Measurements from ENCODE around the gene SUSD6.

SUSD6 gene

GRCh38 chr14:69675245-69675583, 63.8 kb downstream of the SUSD6 start:
- DNase-seq, result no peak

GRCh38 chr14:69675877-69676416, 64.6 kb downstream of the SUSD6 start:
- no peak for DNase-seq

DNA sequence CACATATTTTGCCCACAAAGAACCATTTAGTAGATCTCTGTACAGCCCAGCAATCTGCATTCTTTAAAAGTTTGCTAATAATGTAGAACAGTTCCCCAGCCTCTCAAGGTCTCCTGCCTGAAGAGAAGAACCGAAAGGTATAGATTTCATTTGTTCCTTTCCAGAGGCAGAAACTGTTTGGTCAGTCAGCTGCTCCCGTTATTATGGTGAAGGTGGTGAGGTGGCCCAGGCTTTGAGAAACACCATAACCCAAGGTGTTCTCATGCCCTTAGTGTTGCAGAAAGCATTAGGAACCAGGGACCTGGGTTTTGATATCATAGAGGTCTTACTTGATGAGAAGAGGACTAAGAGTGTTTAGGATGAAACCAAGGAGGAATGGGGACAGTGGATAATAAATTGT, 65.3 kb downstream of the SUSD6 start:
- DNase-seq, result no peak

- DNase-seq, result no peak
Measured at GRCh38 chr14:69680297-69680696, 68.9 kb downstream of the SUSD6 start.

DNA sequence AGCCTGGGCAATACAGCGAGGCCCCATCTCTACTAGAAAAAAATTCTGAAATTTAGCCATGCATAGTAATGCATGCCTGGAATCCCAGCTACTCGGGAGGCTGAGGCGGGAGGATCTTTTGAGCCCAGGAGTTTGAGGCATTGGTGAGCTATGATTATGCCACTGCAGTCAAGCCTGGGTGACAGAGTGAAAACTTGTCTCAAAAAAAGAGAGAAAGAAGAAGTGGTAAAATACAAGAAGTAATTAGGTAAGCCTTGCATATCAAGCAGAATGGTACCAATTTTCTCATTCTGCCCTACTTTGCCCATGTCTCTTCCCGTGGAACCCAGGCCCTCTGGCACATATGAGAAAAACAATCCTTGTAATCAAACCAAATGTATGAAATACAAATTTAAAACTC, 70.7 kb downstream of the SUSD6 start:
- DNase-seq, result no peak

GRCh38 chr14:69682621-69683263, 71.3 kb downstream of the SUSD6 start:
- DNase-seq, result no peak

DNA sequence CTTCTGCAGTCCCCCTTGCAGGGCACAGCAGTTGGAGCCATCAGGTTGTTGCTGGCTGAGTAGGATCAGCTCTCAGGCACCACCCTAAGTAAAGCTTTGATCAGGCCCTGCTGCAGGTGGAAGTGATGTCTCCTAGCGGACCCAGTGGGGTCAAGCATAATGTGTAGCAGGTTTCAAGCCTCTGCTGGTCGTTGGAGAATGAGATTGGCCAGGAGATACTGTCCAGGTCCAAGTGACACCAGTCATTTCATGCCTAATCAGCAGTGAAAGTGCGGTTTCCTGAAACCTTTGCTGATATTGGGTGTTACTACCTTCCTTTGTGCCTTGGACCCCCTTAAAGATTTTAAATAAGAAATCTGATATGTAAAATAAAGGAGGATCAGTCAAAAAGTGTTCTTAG, 72.6 kb downstream of the SUSD6 start:
- DNase-seq, result no peak

- DNase-seq, result no peak
Measured at GRCh38 chr14:69684461-69685217, 73.2 kb downstream of the SUSD6 start.

GRCh38 chr14:69685218-69685616, 73.8 kb downstream of the SUSD6 start:
- no peak for DNase-seq

GRCh38 chr14:69685716-69686115, 74.3 kb downstream of the SUSD6 start:
- DNase-seq, result peak; percentile 75

- DNase-seq, result no peak
Measured at GRCh38 chr14:69687606-69688298, 76.4 kb downstream of the SUSD6 start.

DNA sequence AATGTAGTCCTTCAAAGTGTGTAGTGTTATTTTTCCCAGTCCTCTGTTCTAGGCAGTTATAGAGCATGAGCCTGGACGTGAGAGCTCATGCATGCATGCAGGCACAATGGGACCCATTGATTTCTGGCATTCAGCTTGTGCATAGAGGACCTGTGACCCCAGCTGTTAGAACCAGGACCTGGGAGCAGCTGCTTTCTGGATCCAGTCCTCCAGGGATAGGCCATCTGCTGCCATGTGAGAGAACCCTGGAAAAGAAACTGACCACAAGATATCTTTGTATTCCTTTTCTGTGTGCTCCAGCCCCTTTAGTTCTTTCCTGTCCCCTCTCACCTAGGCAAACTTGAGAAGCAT, 76.9 kb downstream of the SUSD6 start:
- no peak for DNase-seq

- no peak for DNase-seq
Measured at GRCh38 chr14:69690042-69690441, 78.6 kb downstream of the SUSD6 start.

DNA sequence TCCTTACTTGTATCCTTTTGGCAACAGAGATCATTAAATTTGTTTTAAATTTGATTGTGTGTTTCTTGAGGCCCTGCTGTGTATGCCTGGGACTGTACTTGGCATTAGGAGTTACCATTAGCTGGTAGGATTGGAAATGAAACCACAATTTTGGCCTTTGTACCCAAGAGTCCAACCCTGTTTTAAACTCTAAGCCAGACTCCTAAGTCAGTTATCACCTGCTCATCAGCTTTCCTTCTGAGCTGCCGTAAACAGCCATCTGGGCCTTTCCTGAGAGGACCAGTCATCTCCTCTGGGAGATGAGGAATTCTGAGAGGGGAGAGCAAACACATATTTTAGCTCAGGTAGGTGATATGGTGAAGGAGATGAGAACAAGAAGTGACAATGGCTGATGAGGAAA, 81.2 kb downstream of the SUSD6 start:
- DNase-seq, result no peak

- peak; percentile 79 for DNase-seq
Measured at GRCh38 chr14:69693145-69693544, 81.7 kb downstream of the SUSD6 start.

- DNase-seq, result no peak
Measured at GRCh38 chr14:69693801-69694729, 82.7 kb downstream of the SUSD6 start.

DNA sequence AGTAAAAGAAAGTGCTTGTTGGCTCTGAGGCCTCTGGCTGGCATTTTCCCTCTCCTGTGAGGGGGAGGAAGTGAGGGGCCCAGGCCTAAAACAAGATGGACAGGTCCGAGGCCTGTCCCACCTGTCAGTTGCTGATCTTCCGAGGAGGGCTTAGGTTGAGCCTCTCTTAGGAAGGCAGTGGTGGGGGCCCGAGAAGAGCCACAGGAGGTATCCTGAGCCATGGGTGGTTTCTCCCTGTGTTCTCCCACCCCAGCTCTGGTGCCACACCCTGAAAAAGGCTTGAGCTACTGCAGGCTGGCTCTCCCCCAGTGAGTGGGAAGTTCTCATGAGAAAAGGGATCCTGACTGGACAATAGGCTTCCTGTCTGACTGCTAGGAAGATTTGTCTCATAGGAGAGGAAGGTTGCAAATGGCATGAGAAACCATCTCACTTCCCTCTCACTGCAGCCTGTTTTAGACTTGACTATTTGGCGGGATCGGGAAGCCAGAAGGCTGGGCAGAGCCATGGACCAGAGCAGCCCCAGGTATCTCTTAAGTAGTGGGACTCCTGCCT, 83.4 kb downstream of the SUSD6 start:
- no peak for DNase-seq

DNA sequence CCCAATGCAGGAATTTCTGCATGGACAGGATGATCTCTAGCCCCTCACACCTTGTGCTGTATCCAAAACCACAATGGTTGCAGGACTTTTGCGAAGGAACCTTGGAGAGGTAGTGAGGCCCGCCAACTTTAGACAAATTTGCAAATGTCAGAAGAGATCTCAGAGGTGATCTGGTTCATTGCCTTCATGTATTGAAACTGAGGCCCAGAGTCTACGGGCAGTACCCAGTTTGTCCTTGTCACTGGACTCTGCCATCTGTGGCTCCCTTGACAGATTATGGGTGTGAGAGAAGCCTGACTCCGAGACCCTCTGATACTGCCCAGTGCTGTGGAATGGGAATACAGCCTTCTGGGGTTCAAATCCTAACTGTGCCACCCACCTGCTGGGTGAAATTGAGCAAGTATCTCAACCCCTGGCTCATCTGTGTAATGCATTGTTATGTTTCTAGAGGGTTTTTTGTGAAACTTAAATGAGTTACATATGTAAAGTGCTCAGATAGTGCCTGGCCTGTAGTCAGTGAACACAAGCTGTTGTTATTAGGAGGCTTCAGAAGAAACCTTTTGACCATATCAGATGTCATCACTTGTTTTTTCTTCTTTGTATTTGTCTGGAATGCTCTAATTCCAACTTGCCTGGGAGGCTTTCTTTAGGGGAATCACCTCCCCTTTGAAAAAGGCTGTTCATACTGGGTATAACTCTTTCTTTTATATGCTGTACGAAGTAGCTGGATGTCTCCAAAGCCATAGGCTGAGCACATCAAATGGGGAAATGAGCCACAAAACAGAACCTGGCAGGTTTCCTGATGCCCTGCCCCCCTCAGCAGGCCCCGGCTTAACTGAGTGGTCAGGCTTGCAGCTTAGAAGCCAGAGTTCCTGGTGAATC, 84.2 kb downstream of the SUSD6 start:
- DNase-seq, result peak; percentile 31

DNA sequence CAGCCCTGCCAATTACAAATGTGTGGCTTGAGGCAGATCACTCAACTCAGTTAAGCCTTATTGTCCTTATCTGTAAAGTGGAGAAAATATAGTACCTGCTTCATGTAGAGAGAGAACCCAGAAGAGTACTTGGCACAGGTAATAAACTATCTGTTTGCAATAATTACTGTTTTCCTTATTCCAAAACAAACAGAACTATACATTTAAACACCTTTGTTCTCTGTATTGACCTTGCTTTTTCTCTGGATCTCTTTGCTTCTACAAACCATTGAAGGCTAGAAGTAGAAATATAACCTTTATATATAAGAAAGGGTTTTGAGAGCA, 84.8 kb downstream of the SUSD6 start:
- DNase-seq, result no peak

GRCh38 chr14:69696633-69697557, 85.5 kb downstream of the SUSD6 start:
- no peak for DNase-seq

DNA sequence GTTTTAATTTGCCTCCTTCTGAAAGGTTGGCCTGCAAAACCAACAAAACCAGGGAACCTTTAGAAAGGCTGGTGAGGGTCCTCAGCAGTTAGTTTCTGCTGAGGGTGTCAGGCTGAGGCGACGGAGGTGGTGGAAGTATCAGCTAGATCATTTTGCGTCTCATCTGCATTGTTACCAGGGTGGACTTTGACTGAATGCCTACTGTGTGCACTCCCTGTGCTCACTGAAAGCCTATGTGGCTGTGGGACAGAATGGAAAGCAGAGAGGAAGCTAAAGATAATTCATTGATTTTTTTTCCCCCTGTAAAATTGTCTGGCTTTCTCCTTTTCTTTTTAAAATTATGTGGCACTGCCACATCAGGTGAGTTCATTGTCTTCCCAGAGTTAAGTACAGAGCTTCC, 87.2 kb downstream of the SUSD6 start:
- no peak for DNase-seq
